ENCODE data around the gene GSTA4.

GSTA4 gene

GRCh38 chr6:52995089-52995912, at the start of gene GSTA4:
TSS of gene GSTA4 (minus strand) at chr6:52995284. CDS start at chr6:52994243, 1,041 bp downstream.
- peak; percentile 97 for DNase-seq (ENCODE audit: low spot score)

GRCh38 chr6:53044572-53044971, 49.5 kb upstream of the GSTA4 start:
- DNase-seq (ENCODE audit: low spot score), result no peak

GRCh38 chr6:53044071-53044470, 49.0 kb upstream of the GSTA4 start:
- no peak for DNase-seq (ENCODE audit: low spot score)

GRCh38 chr6:53043581-53043980, 48.5 kb upstream of the GSTA4 start:
- DNase-seq (ENCODE audit: low spot score), result peak; percentile 56

- DNase-seq (ENCODE audit: low spot score), result peak; percentile 61
Measured at GRCh38 chr6:53042112-53042511, 47.0 kb upstream of the GSTA4 start.

- DNase-seq (ENCODE audit: low spot score), result peak; percentile 23
Measured at GRCh38 chr6:53041356-53041755, 46.3 kb upstream of the GSTA4 start.

- DNase-seq (ENCODE audit: low spot score), result no peak
Measured at GRCh38 chr6:53038596-53038995, 43.5 kb upstream of the GSTA4 start.

- DNase-seq (ENCODE audit: low spot score), result no peak
Measured at GRCh38 chr6:53038141-53038540, 43.1 kb upstream of the GSTA4 start.

- no peak for DNase-seq (ENCODE audit: low spot score)
Measured at GRCh38 chr6:53035549-53036213, 40.6 kb upstream of the GSTA4 start.

- DNase-seq (ENCODE audit: low spot score), result peak; percentile 67
Measured at GRCh38 chr6:53033764-53034163, 38.7 kb upstream of the GSTA4 start.

- peak; percentile 19 for DNase-seq (ENCODE audit: low spot score)
Measured at GRCh38 chr6:53032849-53033248, 37.8 kb upstream of the GSTA4 start.

GRCh38 chr6:53031281-53031680, 36.2 kb upstream of the GSTA4 start:
- DNase-seq (ENCODE audit: low spot score), result no peak

- DNase-seq (ENCODE audit: low spot score), result no peak
Measured at GRCh38 chr6:53029761-53030160, 34.7 kb upstream of the GSTA4 start.

GRCh38 chr6:53029257-53029656, 34.2 kb upstream of the GSTA4 start:
- no peak for DNase-seq (ENCODE audit: low spot score)

GRCh38 chr6:53028467-53028866, 33.4 kb upstream of the GSTA4 start:
- no peak for DNase-seq (ENCODE audit: low spot score)

GRCh38 chr6:53027131-53027718, 32.1 kb upstream of the GSTA4 start:
- DNase-seq (ENCODE audit: low spot score), result no peak

- no peak for DNase-seq (ENCODE audit: low spot score)
Measured at GRCh38 chr6:53026526-53026925, 31.4 kb upstream of the GSTA4 start.

GRCh38 chr6:53023323-53023722, 28.2 kb upstream of the GSTA4 start:
- DNase-seq (ENCODE audit: low spot score), result no peak

- DNase-seq (ENCODE audit: low spot score), result no peak
Measured at GRCh38 chr6:53020005-53020744, 25.1 kb upstream of the GSTA4 start.

- no peak for DNase-seq (ENCODE audit: low spot score)
Measured at GRCh38 chr6:53018446-53018845, 23.4 kb upstream of the GSTA4 start.

- no peak for DNase-seq (ENCODE audit: low spot score)
Measured at GRCh38 chr6:53015486-53015885, 20.4 kb upstream of the GSTA4 start.

GRCh38 chr6:53014744-53015143, 19.7 kb upstream of the GSTA4 start:
- peak; percentile 62 for DNase-seq (ENCODE audit: low spot score)
